ENCODE data around the gene B3GALT5.

GRCh38 chr21:39700318-39700717, 87.6 kb downstream of the B3GALT5 start:
- TF ChIP-seq CTCF (IDR thresholded peaks at IDR 0.05), result no peak
- no peak for TF ChIP-seq EZH2 (IDR thresholded peaks at IDR 0.05; ENCODE audit: borderline replicate concordance, insufficient read depth, low read depth, low read length, poor library complexity, severe bottlenecking)

All from B cell (primary cell).